PC-9 (cell line): ENCODE data around the gene ADAMTS13. TPM values are rescaled to one million over a fixed set of nuclear protein-coding genes. Genes with fewer than 3 reads are reported as not detected.

Source experiments
- BruUV-seq: library from RNA; stranded (reverse); fragments of 400-500 nt; replicated peaks from 2 replicates; lab custom pipeline; 2021; lab: Mats Ljungman, UMichigan
- CTCF ChIA-PET: fragments of 300-600 bp; sonication (Branson Sonifier 250); formaldehyde crosslinking; loops from one replicate; lab custom pipeline; 2022; ENCODE audit warnings: antibody characterized with exemption; lab: Charles Lee
- POLR2A ChIA-PET: fragments of 300-600 bp; sonication (Branson Sonifier 250); formaldehyde crosslinking; loops from one replicate; lab custom pipeline; 2022; ENCODE audit warnings: antibody characterized with exemption; ENCODE audit not compliant: unreplicated experiment; lab: Charles Lee
- DNase-seq, 2 experiments: peaks; one replicate each; pipeline versions ENCODE4 v3.0.0 to v3.0.0-alpha.2; 2015 to 2022; ENCODE audit warnings: mixed read lengths in 1 of 2
- H2AFZ ChIP-seq: fragments of 200-600 bp; sonication (generic); 2 replicates; pipeline ENCODE4 v1.8.1; 2017; ENCODE audit warnings: antibody characterized with exemption
- H3F3A ChIP-seq: fragments of 200-600 bp; sonication (generic); 2 replicates; pipeline ENCODE4 v1.8.1; 2017; ENCODE audit warnings: antibody characterized with exemption, mild to moderate bottlenecking, low read depth; ENCODE audit not compliant: insufficient read depth
- H3K27ac ChIP-seq: fragments of 200-600 bp; sonication (generic); 2 replicates; pipeline ENCODE4 v1.6.1; 2016; ENCODE audit warnings: mixed run types
- H3K27me3 ChIP-seq: fragments of 200-600 bp; sonication (generic); 2 replicates; pipeline ENCODE4 v1.6.1; 2016; ENCODE audit warnings: low read depth, mixed run types; ENCODE audit not compliant: insufficient read depth
- H3K36me3 ChIP-seq: fragments of 200-600 bp; sonication (generic); 2 replicates; pipeline ENCODE4 v1.6.1; 2016; ENCODE audit warnings: low read depth, mixed run types
- H3K4me1 ChIP-seq: fragments of 200-600 bp; sonication (generic); replicated peaks from 2 replicates; pipeline ENCODE4 v1.6.1; 2016; ENCODE audit warnings: mixed run types; ENCODE audit not compliant: insufficient read depth
- H3K4me2 ChIP-seq: fragments of 200-600 bp; sonication (generic); 2 replicates; pipeline ENCODE4 v1.6.1; 2017; ENCODE audit warnings: mixed run types
- H3K4me3 ChIP-seq: fragments of 200-600 bp; sonication (generic); 2 replicates; pipeline ENCODE4 v1.6.1; 2016; ENCODE audit warnings: mixed run types
- H3K79me2 ChIP-seq: fragments of 200-600 bp; sonication (generic); 2 replicates; pipeline ENCODE4 v1.6.1; 2017; ENCODE audit warnings: low read depth, mixed run types
- H3K9me2 ChIP-seq: fragments of 200-600 bp; sonication (generic); 2 replicates; pipeline ENCODE4 v1.8.1; 2017; ENCODE audit warnings: mild to moderate bottlenecking; ENCODE audit not compliant: insufficient read depth
- H3K9me3 ChIP-seq: fragments of 200-600 bp; sonication (generic); 2 replicates; pipeline ENCODE4 v1.8.1; 2016; ENCODE audit warnings: low read depth; ENCODE audit not compliant: insufficient read depth
- H4K20me1 ChIP-seq: fragments of 200-600 bp; sonication (generic); 2 replicates; pipeline ENCODE4 v1.8.1; 2017; ENCODE audit not compliant: insufficient read depth
- CTCF ChIP-seq: fragments of 200-600 bp; sonication (generic); conservative IDR thresholded peaks from 2 replicates; pipeline ENCODE4 v1.6.1; 2017; ENCODE audit warnings: mixed run types, antibody characterized with exemption, mild to moderate bottlenecking, moderate library complexity
- EZH2 ChIP-seq: fragments of 200-600 bp; sonication (generic); IDR thresholded peaks from 2 replicates; pipeline ENCODE4 v1.8.0; 2017; ENCODE audit warnings: antibody characterized with exemption, low read depth
- intact Hi-C: fragments of 100-400 bp; cut with micrococcal nuclease; formaldehyde crosslinking; loops from one replicate; pipeline ENCODE4 v1.10.0; 2022; ENCODE audit not compliant: unreplicated experiment
- total RNA-seq: library from RNA; stranded (reverse); gene quantifications from 2 replicates; pipeline ENCODE4 v1.2.3, GENCODE V29; 2021

ADAMTS13 gene
- total RNA-seq, 1 experiment from 2014 or later = 7.1 TPM

- Histone ChIP-seq H4K20me1 (no peaks in the 10 kb centered on the region; the same call in 1 of the 2 replicates), H2AFZ (no peak overlapping the region), H3K27ac (no peak overlapping the region), H3K4me3 (no peak overlapping the region), H3K9me3 (no peaks in the 10 kb centered on the region), H3K36me3 (no peaks in the 10 kb centered on the region), H3K9me2 (no peaks in the 10 kb centered on the region), H3F3A (no peaks in the 10 kb centered on the region; the same call in 1 of the 2 replicates), H3K27me3 (no peaks in the 10 kb centered on the region), H3K4me1 (0 out of 2 replicates have a peak, but pooled peaks cover 6% of the 10 kb centered on the region), H3K79me2 (no peaks in the 10 kb centered on the region), H3K4me2 (no peak overlapping the region)
- TF ChIP-seq EZH2 = no peak
- no peak for TF ChIP-seq CTCF
- intact Hi-C loops = no loop called here
- no peak for DNase-seq
- ChIA-PET POLR2A (no interaction called here), CTCF (no interaction called here)
- BruUV-seq = no TSS peak
These were observed 51.6 kb downstream of the ADAMTS13 start for GRCh38 chr9:133473743-133474142.

- DNase-seq = no peak
- no TSS peak for BruUV-seq
- no peak overlapping the region for H3K27ac ChIP-seq
- H3K9me3 ChIP-seq = no peaks in the 10 kb centered on the region
- intact Hi-C loops = no loop called here
- POLR2A ChIA-PET = interaction anchor here (0.6 kb wide), 1 partner anchor 15 kb away, joined by 4 read pairs; no protein-coding TSS in a partner anchor
- no peaks in the 10 kb centered on the region for H3K79me2 ChIP-seq
- TF ChIP-seq CTCF (no peak), EZH2 (no peak)
- H2AFZ ChIP-seq = no peak overlapping the region
- no peaks in the 10 kb centered on the region for H3K36me3 ChIP-seq
- no peak overlapping the region for H3K4me2 ChIP-seq
- H3K4me3 ChIP-seq = no peak overlapping the region
- H4K20me1 ChIP-seq = no peaks in the 10 kb centered on the region; the same call in 1 of the 2 replicates
- 0 out of 2 replicates have a peak, but pooled peaks cover 6% of the 10 kb centered on the region for H3K4me1 ChIP-seq
- CTCF ChIA-PET = no interaction called here
- H3K27me3 ChIP-seq = no peaks in the 10 kb centered on the region
- no peaks in the 10 kb centered on the region for H3K9me2 ChIP-seq
- H3F3A ChIP-seq = no peaks in the 10 kb centered on the region; the same call in 1 of the 2 replicates
These were observed 52.0 kb downstream of the ADAMTS13 start for GRCh38 chr9:133474215-133474614.

- no peaks in the 10 kb centered on the region for H3K36me3 ChIP-seq
- no peak overlapping the region for H2AFZ ChIP-seq
- ChIA-PET POLR2A (interaction anchor here (0.6 kb wide), 1 partner anchor 15 kb away, joined by 4 read pairs; no protein-coding TSS in a partner anchor), CTCF (no interaction called here)
- H3K4me1 ChIP-seq = peaks cover 11% of the 10 kb centered on the region; the same call in 1 of the 2 replicates
- H3K27ac ChIP-seq = no peak overlapping the region
- DNase-seq = no peak
- intact Hi-C loops = no loop called here
- no peaks in the 10 kb centered on the region for H3K9me3 ChIP-seq
- no peaks in the 10 kb centered on the region for H3K79me2 ChIP-seq
- H4K20me1 ChIP-seq = no peaks in the 10 kb centered on the region; the same call in 1 of the 2 replicates
- no TSS peak for BruUV-seq
- no peaks in the 10 kb centered on the region; the same call in 1 of the 2 replicates for H3F3A ChIP-seq
- no peak overlapping the region for H3K4me2 ChIP-seq
- no peaks in the 10 kb centered on the region for H3K27me3 ChIP-seq
- H3K4me3 ChIP-seq = no peak overlapping the region
- H3K9me2 ChIP-seq = no peaks in the 10 kb centered on the region
- TF ChIP-seq EZH2 = no peak
- no peak for TF ChIP-seq CTCF
These were observed 52.7 kb downstream of the ADAMTS13 start for GRCh38 chr9:133474853-133475252.
